Femur (tissue), 1 donor: Measurements from ENCODE around the gene RTL5.
A peak's percentile ranks its signal among the peaks of the same experiment; 100 is the strongest.
"Not testable (repeated sequence)": the region's sequence is repeated elsewhere in the genome, so short reads cannot be mapped to it uniquely, and the experiment has no call there.

Source experiments
- DNase-seq: peaks from one replicate; pipeline ENCODE4 v3.0.0-alpha.2; 2017

Gene RTL5

GRCh38 chrX:72131317-72132294, at the start of gene RTL5:
Gene RTL5, minus strand, starts transcription at chrX:72131915.
- peak; percentile 93 for DNase-seq

GRCh38 chrX:72180539-72180938, 48.8 kb upstream of the RTL5 start:
- no peak for DNase-seq

GRCh38 chrX:72176981-72177380, 45.3 kb upstream of the RTL5 start:
- no peak for DNase-seq

- DNase-seq, result not testable (repeated sequence)
These were observed 44.6 kb upstream of the RTL5 start for GRCh38 chrX:72176289-72176688.

GRCh38 chrX:72169008-72169728, 37.5 kb upstream of the RTL5 start:
- no peak for DNase-seq

- no peak for DNase-seq
These were observed 33.8 kb upstream of the RTL5 start for GRCh38 chrX:72165551-72165950.

- no peak for DNase-seq
These were observed 28.1 kb upstream of the RTL5 start for GRCh38 chrX:72159769-72160168.

- DNase-seq, result no peak
These were observed 27.1 kb upstream of the RTL5 start for GRCh38 chrX:72158773-72159172.

- no peak for DNase-seq
These were observed 14.8 kb upstream of the RTL5 start for GRCh38 chrX:72146527-72146926.

GRCh38 chrX:72145181-72145580, 13.5 kb upstream of the RTL5 start:
- DNase-seq, result no peak

GRCh38 chrX:72143609-72143907, 11.8 kb upstream of the RTL5 start:
- no peak for DNase-seq

- no peak for DNase-seq
These were observed 11.3 kb upstream of the RTL5 start for GRCh38 chrX:72142794-72143608.

- DNase-seq, result peak; percentile 70
These were observed 10.5 kb upstream of the RTL5 start for GRCh38 chrX:72142094-72142793.

GRCh38 chrX:72141372-72142004, 9.8 kb upstream of the RTL5 start:
- no peak for DNase-seq

- DNase-seq, result no peak
These were observed 7.8 kb upstream of the RTL5 start for GRCh38 chrX:72139538-72139937.

- DNase-seq, result no peak
These were observed 6.3 kb upstream of the RTL5 start for GRCh38 chrX:72137846-72138495.

- no peak for DNase-seq
These were observed 2.3 kb upstream of the RTL5 start for GRCh38 chrX:72133851-72134546.

GRCh38 chrX:72132456-72132855, 741 bp upstream of the RTL5 start:
- DNase-seq, result no peak

GRCh38 chrX:72130762-72131250, 909 bp downstream of the RTL5 start:
- no peak for DNase-seq

- no peak for DNase-seq
These were observed 1.5 kb downstream of the RTL5 start for GRCh38 chrX:72130156-72130761.
